Activated T-cell treated with anti-CD3 and anti-CD28 coated beads, Interleukin-2, amount 50 U/mL, for 4 hours (primary cell): Measurements from ENCODE around the gene FKBP5. TPM values are rescaled to one million over a fixed set of nuclear protein-coding genes. Genes with fewer than 3 reads are reported as not detected.
A peak's percentile ranks its signal among the peaks of the same experiment; 100 is the strongest.

Experiments
- ATAC-seq, 2 donors: fragments of 200-7000 bp; cut with Tn5 transposase; one replicate each; pipeline ENCODE4 v1.10.0; 2021
- DNase-seq: peaks from one replicate; pipeline ENCODE4 v3.0.0-alpha.2; 2020
- H3K27me3 Mint-ChIP-seq: one replicate; pipeline ENCODE4 v1.8.0; 2021; ENCODE audit warnings: low read depth, mixed read lengths
- H3K36me3 Mint-ChIP-seq: one replicate; pipeline ENCODE4 v1.8.0; 2022; ENCODE audit warnings: mixed read lengths; ENCODE audit not compliant: insufficient read depth
- H3K4me1 Mint-ChIP-seq: one replicate; pipeline ENCODE4 v1.8.0; 2021; ENCODE audit warnings: low read depth, mixed read lengths
- H3K4me3 Mint-ChIP-seq: one replicate; pipeline ENCODE4 v1.8.0; 2021; ENCODE audit warnings: mild to moderate bottlenecking, moderate library complexity, mixed read lengths
- H3K9me3 Mint-ChIP-seq: one replicate; pipeline ENCODE4 v1.8.0; 2021; ENCODE audit warnings: mixed read lengths
- total RNA-seq, 3 donors: library from RNA; stranded (reverse); gene quantifications; one replicate each; pipeline ENCODE4 v1.2.1, GENCODE V29; 2021

FKBP5 gene
- total RNA-seq, 3 donors from 2014 or later = 46.5 to 62.3 (median 59.9) TPM

DNA sequence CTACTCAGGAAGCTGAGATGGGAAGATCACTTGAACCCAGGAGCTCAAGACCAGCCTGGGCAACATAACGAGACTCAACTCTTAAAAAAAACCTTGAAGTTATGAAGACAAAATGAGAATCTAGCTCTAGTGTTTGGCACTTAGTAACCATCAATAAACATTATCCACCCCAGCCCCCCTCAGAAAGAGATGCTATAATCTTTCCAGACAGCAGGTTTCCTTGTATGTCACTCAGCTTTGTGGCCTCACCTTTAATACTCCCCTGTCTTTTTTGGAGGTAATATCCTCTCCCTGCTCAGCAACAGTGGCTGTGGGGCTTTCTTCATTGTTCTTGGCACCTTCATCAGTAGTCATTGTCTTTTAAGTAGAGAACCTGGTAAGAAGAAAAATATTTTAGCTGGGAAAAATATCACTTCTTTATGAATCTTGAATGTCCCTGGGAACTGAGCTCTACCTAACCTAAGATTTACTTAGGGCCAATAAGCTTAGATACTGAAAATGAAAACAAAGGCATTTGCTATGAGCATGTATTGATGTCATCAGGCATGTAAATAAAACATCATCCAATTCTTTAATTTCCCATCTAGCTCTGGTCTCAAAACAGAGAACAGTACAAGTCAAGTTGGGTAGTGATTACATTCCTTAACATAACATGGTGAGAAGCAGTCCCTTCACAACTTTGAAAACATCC, 46.1 kb downstream of the FKBP5 start:
- Mint-ChIP-seq H3K4me1 (peaks cover 76% of the 10 kb centered on the region), H3K36me3 (peaks cover 33% of the 10 kb centered on the region), H3K9me3 (no peaks in the 10 kb centered on the region), H3K4me3 (no peak overlapping the region), H3K27me3 (no peaks in the 10 kb centered on the region)
- DNase-seq = no peak
- no peak for ATAC-seq

GRCh38 chr6:35640017-35640664, 48.6 kb downstream of the FKBP5 start:
- Mint-ChIP-seq H3K9me3 (no peaks in the 10 kb centered on the region), H3K36me3 (peaks cover 39% of the 10 kb centered on the region), H3K4me3 (no peak overlapping the region), H3K4me1 (peaks cover 72% of the 10 kb centered on the region), H3K27me3 (no peaks in the 10 kb centered on the region)
- ATAC-seq (no peak), DNase-seq (no peak)

GRCh38 chr6:35638679-35639078, 50.0 kb downstream of the FKBP5 start:
- ATAC-seq (no peak), DNase-seq (no peak)
- no peaks in the 10 kb centered on the region for H3K27me3 Mint-ChIP-seq
- peaks cover 31% of the 10 kb centered on the region for H3K36me3 Mint-ChIP-seq
- H3K4me1 Mint-ChIP-seq = peaks cover 67% of the 10 kb centered on the region
- H3K9me3 Mint-ChIP-seq = no peaks in the 10 kb centered on the region
- H3K4me3 Mint-ChIP-seq = no peak overlapping the region

- no peaks in the 10 kb centered on the region for H3K27me3 Mint-ChIP-seq
- DNase-seq (no peak), ATAC-seq (no peak)
- H3K4me3 Mint-ChIP-seq = no peak overlapping the region
- no peaks in the 10 kb centered on the region for H3K9me3 Mint-ChIP-seq
- peaks cover 59% of the 10 kb centered on the region for H3K4me1 Mint-ChIP-seq
- H3K36me3 Mint-ChIP-seq = peaks cover 25% of the 10 kb centered on the region
Measured at GRCh38 chr6:35637911-35638310, 50.8 kb downstream of the FKBP5 start.

DNA sequence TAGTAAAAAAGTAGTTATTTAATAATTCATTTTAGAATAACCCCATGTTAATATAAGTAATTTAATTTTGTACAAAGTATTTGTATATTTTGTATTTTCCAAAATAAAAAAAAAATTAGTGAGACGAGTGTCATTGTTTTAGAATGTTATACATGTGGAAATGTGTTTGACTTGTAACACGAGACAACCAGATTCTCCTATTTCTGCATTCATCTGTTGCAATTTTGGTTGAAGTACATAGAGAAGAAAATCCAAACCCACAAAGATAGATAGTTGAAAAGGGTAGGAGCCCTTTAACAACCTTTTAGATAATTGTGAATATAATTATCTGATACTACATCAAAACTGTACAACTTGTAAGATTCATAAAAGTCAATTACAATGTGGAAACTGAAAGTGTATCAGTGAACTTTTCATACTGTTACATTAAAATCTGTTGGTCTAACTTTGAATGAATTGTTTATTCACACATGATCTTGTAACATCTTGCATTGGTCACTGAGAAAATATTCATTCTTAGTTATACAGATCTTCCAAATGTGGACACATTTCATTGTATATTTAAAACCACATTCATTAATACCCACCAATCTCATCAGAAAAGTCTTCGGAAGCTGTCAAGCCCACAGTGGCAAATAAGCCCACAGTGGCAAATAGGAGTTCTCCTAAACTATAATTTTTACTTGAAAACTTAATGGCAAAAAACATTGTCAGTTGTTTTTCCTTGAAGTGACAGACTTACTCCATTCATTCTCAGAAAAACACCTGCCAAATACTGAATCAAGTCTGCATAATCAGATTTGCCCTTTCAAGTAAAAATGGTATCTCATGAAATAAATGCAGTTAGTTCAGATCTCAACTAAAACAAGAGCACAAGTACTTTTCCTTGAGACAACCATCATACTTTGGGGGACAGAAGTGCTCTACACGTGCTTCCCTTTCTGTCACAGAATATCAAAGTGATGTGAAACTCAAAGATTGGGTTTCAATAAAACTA, 52.8 kb downstream of the FKBP5 start:
- peaks cover 26% of the 10 kb centered on the region for H3K36me3 Mint-ChIP-seq
- H3K4me3 Mint-ChIP-seq = no peak overlapping the region
- H3K27me3 Mint-ChIP-seq = no peaks in the 10 kb centered on the region
- H3K4me1 Mint-ChIP-seq = peaks cover 53% of the 10 kb centered on the region
- ATAC-seq = no peak
- no peaks in the 10 kb centered on the region for H3K9me3 Mint-ChIP-seq
- no peak for DNase-seq

- no peaks in the 10 kb centered on the region for H3K9me3 Mint-ChIP-seq
- peaks cover 26% of the 10 kb centered on the region for H3K36me3 Mint-ChIP-seq
- peaks cover 49% of the 10 kb centered on the region for H3K4me1 Mint-ChIP-seq
- H3K4me3 Mint-ChIP-seq = no peak overlapping the region
- no peak for DNase-seq
- ATAC-seq = no peak
- H3K27me3 Mint-ChIP-seq = no peaks in the 10 kb centered on the region
Measured at GRCh38 chr6:35634316-35634715, 54.4 kb downstream of the FKBP5 start.

- Mint-ChIP-seq H3K4me3 (no peak overlapping the region), H3K36me3 (peaks cover 28% of the 10 kb centered on the region), H3K4me1 (peaks cover 47% of the 10 kb centered on the region), H3K9me3 (no peaks in the 10 kb centered on the region), H3K27me3 (no peaks in the 10 kb centered on the region)
- no peak for ATAC-seq
- DNase-seq = no peak
Measured at GRCh38 chr6:35633579-35634089, 55.1 kb downstream of the FKBP5 start.

DNA sequence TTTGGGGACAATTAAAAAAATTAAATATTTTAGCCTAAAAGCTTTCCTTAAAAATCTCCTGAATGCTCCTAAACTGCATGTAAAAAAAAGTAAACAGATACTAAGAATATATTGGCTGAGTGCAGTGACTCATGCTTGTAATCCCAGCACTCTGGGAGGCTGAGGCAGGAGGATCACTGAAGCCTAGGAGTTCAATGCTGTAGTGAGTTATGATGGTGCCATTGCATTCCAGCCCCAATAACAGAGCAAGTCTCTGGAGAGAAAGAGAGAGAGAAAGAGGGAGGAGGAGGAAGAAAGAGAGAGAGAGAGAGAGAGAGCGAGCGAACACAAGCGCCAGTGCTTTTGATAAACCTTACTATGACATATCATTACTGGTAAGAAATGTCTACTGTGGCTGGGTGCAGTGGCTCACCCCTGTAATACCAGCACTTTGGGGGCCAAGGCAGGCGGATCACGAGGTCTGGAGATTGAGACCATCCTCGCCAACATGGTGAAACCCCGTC, 58.8 kb downstream of the FKBP5 start:
- ATAC-seq = no peak
- Mint-ChIP-seq H3K9me3 (no peaks in the 10 kb centered on the region), H3K27me3 (no peaks in the 10 kb centered on the region), H3K4me1 (peaks cover 23% of the 10 kb centered on the region), H3K4me3 (no peak overlapping the region), H3K36me3 (peaks cover 23% of the 10 kb centered on the region)
- no peak for DNase-seq

- DNase-seq (no peak), ATAC-seq (no peak)
- Mint-ChIP-seq H3K4me1 (peaks cover 43% of the 10 kb centered on the region), H3K36me3 (peaks cover 21% of the 10 kb centered on the region), H3K4me3 (no peak overlapping the region), H3K27me3 (no peaks in the 10 kb centered on the region), H3K9me3 (no peaks in the 10 kb centered on the region)
Measured at GRCh38 chr6:35626401-35626800, 62.3 kb downstream of the FKBP5 start.

DNA sequence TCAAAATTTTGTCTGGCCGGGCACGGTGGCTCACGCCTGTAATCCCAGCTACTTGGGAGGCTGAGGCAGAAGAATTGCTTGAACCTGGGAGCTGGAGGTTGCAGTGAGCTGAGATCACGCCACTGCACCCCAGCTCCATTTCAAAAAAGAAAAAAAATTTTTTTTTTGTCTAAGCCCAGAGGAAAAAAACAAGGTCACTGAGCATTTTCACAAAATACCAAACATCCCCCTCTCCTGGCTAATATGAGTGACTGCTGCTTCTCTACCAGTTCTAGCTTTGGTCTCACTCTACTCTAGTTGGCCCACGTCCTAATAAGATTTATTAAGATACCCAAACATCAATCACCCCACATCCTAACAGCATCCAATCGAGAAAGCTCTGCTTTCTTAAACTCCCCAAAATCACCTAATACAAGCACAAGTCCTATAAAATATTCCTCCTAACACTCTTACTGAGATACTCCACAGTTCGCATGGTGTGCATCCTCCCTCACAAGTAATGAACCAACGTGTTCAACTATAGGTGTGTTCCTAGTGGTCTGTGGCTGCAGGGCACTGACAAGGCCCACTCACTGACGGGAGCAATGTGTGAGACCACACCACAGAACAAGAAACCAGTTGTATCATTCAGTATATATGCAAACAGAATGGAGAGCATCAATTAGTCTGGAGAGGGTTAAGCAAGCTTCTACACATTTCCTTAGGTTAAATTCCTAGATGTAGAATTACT, 64.2 kb downstream of the FKBP5 start:
- H3K4me3 Mint-ChIP-seq = no peak overlapping the region
- peak; percentile 63 to 71 for ATAC-seq
- no peaks in the 10 kb centered on the region for H3K27me3 Mint-ChIP-seq
- no peaks in the 10 kb centered on the region for H3K9me3 Mint-ChIP-seq
- peaks cover 19% of the 10 kb centered on the region for H3K36me3 Mint-ChIP-seq
- peaks cover 40% of the 10 kb centered on the region for H3K4me1 Mint-ChIP-seq
- DNase-seq = no peak

- DNase-seq (no peak), ATAC-seq (peak; percentile 64 to 74)
- H3K4me1 Mint-ChIP-seq = peaks cover 40% of the 10 kb centered on the region
- no peaks in the 10 kb centered on the region for H3K27me3 Mint-ChIP-seq
- peaks cover 28% of the 10 kb centered on the region for H3K36me3 Mint-ChIP-seq
- H3K4me3 Mint-ChIP-seq = no peak overlapping the region
- H3K9me3 Mint-ChIP-seq = no peaks in the 10 kb centered on the region
Measured at GRCh38 chr6:35622283-35622682, 66.4 kb downstream of the FKBP5 start.

- Mint-ChIP-seq H3K27me3 (no peaks in the 10 kb centered on the region), H3K4me1 (peaks cover 37% of the 10 kb centered on the region), H3K9me3 (no peaks in the 10 kb centered on the region), H3K4me3 (no peak overlapping the region), H3K36me3 (peaks cover 23% of the 10 kb centered on the region)
- DNase-seq (no peak), ATAC-seq (no peak)
Measured at GRCh38 chr6:35620706-35621105, 68.0 kb downstream of the FKBP5 start.

DNA sequence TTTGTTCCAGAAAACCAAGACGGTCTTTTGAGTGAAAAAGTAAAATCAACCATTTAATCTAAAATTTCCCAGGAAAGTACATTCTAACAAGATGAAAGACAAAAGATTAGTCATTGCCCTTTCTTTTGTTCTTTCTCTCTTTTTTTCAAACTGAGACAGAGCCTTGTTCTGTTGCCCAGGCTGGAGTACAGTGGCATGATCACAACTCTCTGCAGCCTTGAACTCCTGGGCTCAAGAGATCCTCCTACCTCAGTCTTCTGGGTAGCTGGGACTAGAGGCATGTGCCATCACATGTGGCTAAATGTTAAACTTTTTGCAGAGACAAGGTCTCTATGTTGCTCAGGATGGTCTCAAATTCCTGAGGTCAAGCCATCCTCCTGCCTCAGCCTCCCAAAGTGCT, 75.0 kb downstream of the FKBP5 start:
- Mint-ChIP-seq H3K9me3 (no peaks in the 10 kb centered on the region), H3K4me3 (no peak overlapping the region), H3K27me3 (no peaks in the 10 kb centered on the region), H3K4me1 (peaks cover 58% of the 10 kb centered on the region), H3K36me3 (peaks cover 57% of the 10 kb centered on the region)
- DNase-seq (no peak), ATAC-seq (peak; percentile 55)
